Tibial nerve (tissue), 4 donors: ENCODE measurements around the gene ICE1.

Source experiments
- EP300 ChIP-seq, 2 donors: sonication (generic); formaldehyde crosslinking; IDR thresholded peaks; one replicate each; pipeline ENCODE4 v1.6.1; 2017; ENCODE audit warnings: antibody characterized with exemption in 2 of 2, mild to moderate bottlenecking in 1 of 2
- POLR2A ChIP-seq, 2 donors: fragments of 450-650 bp; IDR thresholded peaks; one replicate each; pipeline ENCODE4 v1.6.1; 2017; ENCODE audit warnings: antibody characterized with exemption in 2 of 2, mild to moderate bottlenecking in 2 of 2, moderate library complexity in 2 of 2
- TF ChIP-seq, protein P1 (sequence below), 5 experiments: fragments of 200-600 bp in 3 of 5; fragments of 450-650 bp in 2 of 5; sonication (generic) in 3 of 5; IDR thresholded peaks; one replicate each; pipeline ENCODE4 v1.5.1; 2016 to 2019; ENCODE audit warnings: antibody characterized with exemption in 5 of 5, mild to moderate bottlenecking in 3 of 5, moderate library complexity in 2 of 5

- TF ChIP-seq, protein P1, sequence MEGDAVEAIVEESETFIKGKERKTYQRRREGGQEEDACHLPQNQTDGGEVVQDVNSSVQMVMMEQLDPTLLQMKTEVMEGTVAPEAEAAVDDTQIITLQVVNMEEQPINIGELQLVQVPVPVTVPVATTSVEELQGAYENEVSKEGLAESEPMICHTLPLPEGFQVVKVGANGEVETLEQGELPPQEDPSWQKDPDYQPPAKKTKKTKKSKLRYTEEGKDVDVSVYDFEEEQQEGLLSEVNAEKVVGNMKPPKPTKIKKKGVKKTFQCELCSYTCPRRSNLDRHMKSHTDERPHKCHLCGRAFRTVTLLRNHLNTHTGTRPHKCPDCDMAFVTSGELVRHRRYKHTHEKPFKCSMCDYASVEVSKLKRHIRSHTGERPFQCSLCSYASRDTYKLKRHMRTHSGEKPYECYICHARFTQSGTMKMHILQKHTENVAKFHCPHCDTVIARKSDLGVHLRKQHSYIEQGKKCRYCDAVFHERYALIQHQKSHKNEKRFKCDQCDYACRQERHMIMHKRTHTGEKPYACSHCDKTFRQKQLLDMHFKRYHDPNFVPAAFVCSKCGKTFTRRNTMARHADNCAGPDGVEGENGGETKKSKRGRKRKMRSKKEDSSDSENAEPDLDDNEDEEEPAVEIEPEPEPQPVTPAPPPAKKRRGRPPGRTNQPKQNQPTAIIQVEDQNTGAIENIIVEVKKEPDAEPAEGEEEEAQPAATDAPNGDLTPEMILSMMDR (IDR thresholded peaks at IDR 0.05) = peak in 2 of 5 experiments; percentile 37 to 58
- TF ChIP-seq POLR2A (IDR thresholded peaks at IDR 0.05) (peak in 1 of 2 donors; percentile 75), EP300 (IDR thresholded peaks at IDR 0.05) (peak; percentile 93 to 96)
These were observed at the start of gene ICE1 for GRCh38 chr5:5421961-5422818.
